HG03521 (cell line): ENCODE data around the gene KRT2.
"Not testable (repeated sequence)": the region's sequence is repeated elsewhere in the genome, so short reads cannot be mapped to it uniquely, and the experiment has no call there.

ENCODE experiments used
- ATAC-seq: cut with Tn5 transposase; IDR thresholded peaks from one replicate; pipeline ENCODE4 v1.9.1; 2021; ENCODE audit warnings: mild to moderate bottlenecking, moderate library complexity; ENCODE audit not compliant: unreplicated experiment

The KRT2 gene

GRCh38 chr12:52685406-52685890 lies 33.4 kb upstream of the KRT2 start:
- ATAC-seq = no peak

DNA sequence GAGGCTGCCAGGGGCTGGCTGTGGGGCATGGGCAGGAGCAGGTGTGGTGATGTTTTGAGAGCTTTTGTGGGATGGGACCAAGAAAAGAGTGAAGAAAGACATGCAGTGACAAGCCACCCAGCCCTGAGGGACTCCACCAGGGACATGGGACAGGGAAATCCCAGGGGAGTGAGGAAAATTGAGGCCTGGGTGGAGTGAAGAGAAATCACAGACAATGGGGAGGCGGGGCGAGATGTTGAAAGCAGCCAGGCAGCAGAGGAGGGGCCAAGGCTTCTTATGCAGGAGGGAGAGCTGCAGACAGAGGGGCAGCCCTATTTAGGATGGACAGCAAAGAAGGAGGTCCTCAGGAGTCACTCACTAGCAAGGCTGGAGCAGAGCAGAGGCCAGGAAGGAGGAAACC lies 32.4 kb upstream of the KRT2 start:
- no peak for ATAC-seq

DNA sequence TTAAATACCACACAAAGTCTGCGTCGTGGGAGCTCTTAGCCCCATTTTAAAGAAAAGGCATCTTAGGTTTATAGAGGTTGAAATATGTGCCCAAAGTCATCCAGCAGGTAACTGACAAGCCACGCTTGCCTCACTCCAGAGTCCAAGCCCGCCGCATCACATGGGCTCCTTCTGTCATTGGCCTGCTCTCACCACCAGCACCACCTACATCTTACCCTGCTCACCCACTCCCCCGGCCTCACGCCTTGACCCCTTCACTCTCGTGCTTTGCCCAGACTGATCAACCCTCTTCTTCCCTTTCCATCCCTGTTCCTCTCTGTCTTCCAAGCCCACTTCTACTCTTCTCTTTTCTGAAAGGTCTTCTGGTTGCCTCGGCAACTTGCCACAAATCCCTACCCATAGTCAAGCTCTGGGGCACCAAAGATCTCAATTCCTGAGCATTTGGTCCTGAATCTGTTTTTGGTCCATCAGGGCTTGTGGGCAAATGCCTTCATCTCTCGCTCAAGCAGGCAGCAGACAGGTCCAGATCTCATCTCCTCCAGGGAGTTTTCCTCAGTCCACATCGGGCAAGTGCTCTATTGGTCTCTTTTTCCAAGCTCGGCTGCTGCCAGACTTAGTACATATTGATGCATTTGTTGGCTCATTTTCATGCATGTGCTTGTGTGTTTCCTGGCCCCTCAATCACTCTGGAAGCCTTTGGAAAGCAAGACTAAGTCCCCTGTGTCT lies 31.7 kb upstream of the KRT2 start:
- no peak for ATAC-seq

GRCh38 chr12:52682938-52683574 lies 31.0 kb upstream of the KRT2 start:
- ATAC-seq = no peak

DNA sequence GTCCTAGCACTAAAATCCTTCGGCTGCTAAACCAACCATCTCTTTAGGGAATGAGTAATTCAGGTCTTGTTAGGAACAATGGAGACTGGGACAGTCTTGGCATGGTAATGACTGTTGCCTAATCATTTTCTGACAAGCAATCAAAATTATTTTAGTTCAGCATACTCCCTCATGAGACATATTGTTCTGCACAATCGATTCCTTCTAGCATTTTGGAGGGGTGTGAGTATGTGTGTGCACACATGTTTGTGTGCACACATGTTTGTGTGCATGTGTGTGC lies 30.3 kb upstream of the KRT2 start:
- ATAC-seq = no peak

- no peak for ATAC-seq
Measured at GRCh38 chr12:52681526-52682380, 29.7 kb upstream of the KRT2 start.

GRCh38 chr12:52680363-52680762 lies 28.4 kb upstream of the KRT2 start, which contains the start of gene KRT1:
Gene KRT1, minus strand, starts transcription at chr12:52680407. Its CDS starts 59 bp downstream, at chr12:52680348.
- no peak for ATAC-seq

DNA sequence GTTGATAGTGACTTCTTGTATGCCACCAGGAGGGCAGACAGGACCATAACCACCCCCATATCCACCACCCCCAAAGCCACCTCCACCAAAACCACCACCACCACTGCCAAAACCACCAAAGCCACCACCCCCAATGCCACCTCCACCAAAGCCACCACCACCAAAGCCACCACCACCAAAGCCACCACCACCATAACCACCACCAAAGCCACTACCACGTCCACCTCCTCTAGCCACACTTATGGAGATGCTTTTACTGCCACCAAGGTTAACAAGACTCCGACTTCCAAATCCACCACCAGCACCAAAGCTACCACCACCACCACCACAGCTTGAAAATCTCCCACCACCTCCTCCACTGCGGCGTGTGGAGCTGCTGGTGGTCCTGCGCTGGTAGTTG lies 27.9 kb upstream of the KRT2 start:
- ATAC-seq = no peak

DNA sequence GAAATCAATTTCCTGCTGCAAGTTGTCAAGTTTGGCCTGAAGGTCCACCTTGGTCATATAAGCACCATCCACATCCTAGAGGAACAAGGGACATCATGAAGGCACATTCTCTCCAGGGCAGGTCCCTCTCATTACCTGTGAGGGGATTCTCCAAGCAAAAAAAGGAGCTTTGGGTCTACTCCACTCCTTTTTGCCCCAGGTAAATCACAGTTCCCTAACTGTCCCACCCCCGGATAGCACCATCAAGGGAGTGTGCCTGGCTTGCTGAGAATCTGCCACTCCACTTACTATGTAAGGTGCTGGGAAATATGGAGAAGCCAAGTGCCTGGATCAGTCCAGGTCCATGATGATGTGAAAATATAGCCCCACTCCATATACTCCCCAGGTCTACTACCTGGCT lies 25.7 kb upstream of the KRT2 start:
- ATAC-seq = no peak

GRCh38 chr12:52677126-52677525 lies 25.1 kb upstream of the KRT2 start:
- no peak for ATAC-seq

- no peak for ATAC-seq
Measured at GRCh38 chr12:52676163-52676562, 24.2 kb upstream of the KRT2 start.

- ATAC-seq = no peak
Measured at GRCh38 chr12:52675301-52675701, 23.3 kb upstream of the KRT2 start.

DNA sequence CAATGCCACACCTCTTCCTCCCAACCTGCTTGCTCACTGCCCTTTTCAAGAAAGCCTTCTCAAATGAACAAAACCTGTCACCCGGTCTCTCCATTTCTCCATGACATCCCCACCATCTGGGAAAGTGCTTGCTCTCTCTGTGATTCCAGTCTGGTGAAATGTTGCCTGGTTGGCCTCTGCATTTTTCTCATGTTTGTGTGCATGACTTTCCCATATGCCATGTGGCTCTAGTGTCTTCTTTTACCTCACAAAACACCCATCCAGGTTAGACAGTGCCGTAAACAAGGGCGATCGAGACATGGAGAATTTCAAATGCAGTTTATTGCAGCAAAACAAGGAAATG lies 22.4 kb upstream of the KRT2 start:
- no peak for ATAC-seq

DNA sequence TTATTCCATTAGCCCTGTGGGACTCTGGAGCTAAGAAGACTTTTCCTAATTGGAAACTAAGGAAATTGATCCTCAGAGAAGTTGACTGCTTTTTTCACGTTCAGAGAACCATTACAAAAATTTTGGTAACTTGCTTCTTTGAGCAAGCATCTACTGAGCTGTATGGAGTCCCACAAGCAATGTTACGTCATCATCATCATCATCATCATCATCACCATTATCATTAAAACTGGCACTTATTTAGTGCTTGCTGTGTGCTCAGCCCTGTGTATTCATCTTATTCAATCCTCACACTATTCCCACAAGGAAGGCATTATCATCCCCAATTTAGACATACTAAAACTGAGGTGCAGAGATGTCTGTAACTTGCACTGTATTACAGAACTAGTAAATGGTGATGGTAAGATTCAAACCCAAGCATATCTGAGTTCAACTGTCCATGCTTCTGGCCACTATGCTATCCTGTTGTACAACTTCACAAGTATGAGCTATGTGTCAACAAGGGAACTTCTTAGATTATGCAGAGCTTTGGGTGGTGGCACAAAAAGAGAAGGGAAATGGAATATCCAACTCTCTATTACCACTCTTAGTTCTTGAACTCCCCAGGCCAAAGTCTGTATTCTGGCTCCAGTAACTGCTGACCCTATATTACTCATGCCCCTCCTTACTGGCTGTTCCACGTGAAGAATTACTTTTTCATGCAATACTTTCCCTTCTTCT lies 21.9 kb upstream of the KRT2 start:
- no peak for ATAC-seq

- ATAC-seq = no peak
Measured at GRCh38 chr12:52673217-52673616, 21.2 kb upstream of the KRT2 start.

GRCh38 chr12:52672321-52672933 lies 20.4 kb upstream of the KRT2 start:
- no peak for ATAC-seq

GRCh38 chr12:52670961-52671360 lies 18.9 kb upstream of the KRT2 start:
- ATAC-seq = no peak

- ATAC-seq = no peak
Measured at GRCh38 chr12:52670506-52670905, 18.5 kb upstream of the KRT2 start.

DNA sequence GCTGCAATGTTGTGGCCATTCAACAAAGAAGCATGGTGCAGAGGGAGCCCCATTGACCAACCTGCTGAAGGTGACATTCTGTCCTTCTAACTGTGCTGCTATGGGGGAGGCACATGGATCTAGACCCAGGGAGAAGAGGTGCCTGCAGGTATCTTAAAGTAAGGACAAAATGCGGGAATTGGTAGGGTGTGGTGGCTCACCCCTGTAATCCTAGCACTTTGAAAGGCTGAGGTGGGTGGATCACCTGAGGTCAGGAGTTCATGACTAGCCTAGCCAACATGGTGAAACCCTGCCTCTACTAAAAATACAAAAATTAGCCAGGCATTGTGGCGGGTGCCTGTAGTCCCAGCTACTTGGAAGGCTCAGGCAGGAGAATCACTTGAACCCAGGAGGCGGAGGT lies 17.9 kb upstream of the KRT2 start:
- not testable (repeated sequence) for ATAC-seq

DNA sequence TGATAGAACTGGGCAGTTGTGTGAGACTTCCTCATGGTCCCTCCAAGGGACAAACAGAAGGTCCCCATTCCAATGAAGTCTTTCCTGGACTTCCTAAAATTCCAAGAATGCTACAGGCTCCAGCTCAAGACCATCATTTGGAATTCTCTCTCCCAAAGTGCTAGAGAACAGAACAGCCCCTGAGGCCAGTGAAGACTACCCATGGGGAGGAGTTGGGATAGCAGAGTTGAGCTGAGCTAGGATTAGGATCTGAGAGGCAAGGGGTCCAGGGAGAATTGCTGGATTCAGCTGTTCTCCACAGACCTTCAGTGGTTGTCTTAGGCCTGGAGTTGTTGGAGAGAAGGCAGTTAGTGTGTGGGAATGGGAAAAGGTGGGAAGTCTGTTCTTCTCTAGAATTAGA lies 17.4 kb upstream of the KRT2 start:
- no peak for ATAC-seq

GRCh38 chr12:52667931-52668330 lies 15.9 kb upstream of the KRT2 start:
- ATAC-seq = no peak
